ENCODE results near the gene KPNA6.

DNA sequence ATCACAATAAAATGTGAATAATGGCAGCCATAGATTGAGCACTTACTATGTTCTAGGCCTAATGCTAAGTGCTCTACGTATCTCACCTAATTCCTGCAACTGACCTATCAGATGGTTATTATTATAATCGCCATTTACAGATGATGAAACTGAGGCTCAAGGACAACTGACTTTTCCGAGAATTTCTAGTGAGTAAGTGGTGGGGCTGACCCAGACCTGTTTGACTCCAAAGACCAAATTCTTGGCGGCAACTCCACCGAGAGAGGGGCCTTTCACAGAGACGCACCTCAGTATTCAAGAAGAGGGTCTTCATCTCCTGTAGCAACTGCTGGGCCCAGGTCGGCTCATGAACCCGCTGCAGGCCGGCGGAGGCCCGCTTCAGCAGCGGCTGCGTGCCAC is 113.7 kb downstream of the KPNA6 start:
- TF ChIP-seq CTCF (conservative IDR thresholded peaks at IDR 0.05; ENCODE audit: low read depth, low read length) (no peak), CEBPB (IDR thresholded peaks at IDR 0.05; ENCODE audit: low read depth, low read length) (no peak), POLR2A (IDR thresholded peaks at IDR 0.05; ENCODE audit: low read depth, low read length) (no peak), BHLHE40 (IDR thresholded peaks at IDR 0.05; ENCODE audit: low read depth, low read length) (no peak)

All from IMR-90 (cell line).